HepG2 (cell line): ENCODE results near the gene ZNF440. TPM values are rescaled to one million over a fixed set of nuclear protein-coding genes. Genes with fewer than 3 reads are reported as not detected.

Experiments used
- ZNF317 ChIP-seq: sonication (generic); formaldehyde crosslinking; IDR thresholded peaks from 2 replicates; pipeline ENCODE4 v1.5.0; 2020; ENCODE audit warnings: mild to moderate bottlenecking, missing genetic modification reagents
- polyA plus RNA-seq, 8 experiments: library from polyadenylated mRNA; depleted of rRNA in 3 of 8; stranded (reverse) in 7 of 8; unstranded in 1 of 8; fragments of >200 nt; fragmentation: Illumina TruSeq in 4 of 8; extraction: Trizol in 4 of 8; gene quantifications; 2 replicates each; pipeline versions ENCODE4 v1.2.1 to v1.2.3, GENCODE V29; 2011 to 2016; ENCODE audit warnings: low read depth in 4 of 8, missing spikeins in 1 of 8, mixed read lengths in 1 of 8; ENCODE audit not compliant: insufficient read depth in 1 of 8
- total RNA-seq, 5 experiments: library from RNA; depleted of rRNA; stranded (reverse); fragments of >200 nt; fragmentation: Illumina TruSeq; extraction: Trizol; gene quantifications; 2 replicates each; pipeline ENCODE4 v1.2.3, GENCODE V29; 2016; ENCODE audit warnings: low read depth in 1 of 5

ZNF440 gene
- total and polyA plus RNA-seq, 2 of the 13 experiments (the other 11 are each of a cell fraction or from before 2014, with no cell fraction given), result 2.7 to 12.4 TPM

GRCh38 chr19:11882606-11883005 is 68.5 kb downstream of the ZNF440 start (continued):
- TF ChIP-seq ZNF317 (CRISPR knock-in tag), result no peak

Other genes starting within 250 kb of the ZNF440 start
- gene ACP5, start 236.6 kb upstream of the ZNF440 start, total RNA-seq (2016; rRNA removed; fragmentation: Illumina TruSeq; extraction: Trizol), result 0.94 and 1.3 TPM in 2 replicates
- gene ACP5, start 236.6 kb upstream of the ZNF440 start, polyA plus RNA-seq (2011; rRNA removed), result 5.1 and 6.7 TPM in 2 replicates
- gene ZNF627, start 216.8 kb upstream of the ZNF440 start, total RNA-seq (2016; rRNA removed; fragmentation: Illumina TruSeq; extraction: Trizol), result 12.7 and 14.2 TPM in 2 replicates
- 4.2 and 4.5 TPM in 2 replicates for gene ZNF627, start 216.8 kb upstream of the ZNF440 start, polyA plus RNA-seq (2011; rRNA removed)
- 11.7 and 18.2 TPM in 2 replicates for gene ZNF823, start 75.3 kb upstream of the ZNF440 start, total RNA-seq (2016; rRNA removed; fragmentation: Illumina TruSeq; extraction: Trizol)
- 5.1 and 5.7 TPM in 2 replicates for gene ZNF823, start 75.3 kb upstream of the ZNF440 start, polyA plus RNA-seq (2011; rRNA removed)
- gene ZNF441, start 47.3 kb upstream of the ZNF440 start, total RNA-seq (2016; rRNA removed; fragmentation: Illumina TruSeq; extraction: Trizol), result 10.0 and 18.0 TPM in 2 replicates
- gene ZNF441, start 47.3 kb upstream of the ZNF440 start, polyA plus RNA-seq (2011; rRNA removed), result 2.8 and 3.5 TPM in 2 replicates
- gene ZNF491, start 15.8 kb upstream of the ZNF440 start, total RNA-seq (2016; rRNA removed; fragmentation: Illumina TruSeq; extraction: Trizol), result 1.7 and 2.2 TPM in 2 replicates
- 0.46 and 0.57 TPM in 2 replicates for gene ZNF491, start 15.8 kb upstream of the ZNF440 start, polyA plus RNA-seq (2011; rRNA removed)
- 3.9 and 4.9 TPM in 2 replicates for gene ZNF439, start 34.5 kb downstream of the ZNF440 start, total RNA-seq (2016; rRNA removed; fragmentation: Illumina TruSeq; extraction: Trizol)
- gene ZNF439, start 34.5 kb downstream of the ZNF440 start, polyA plus RNA-seq (2011; rRNA removed), result 2.9 TPM in 2 replicates
- gene ZNF69, start 73.5 kb downstream of the ZNF440 start, total RNA-seq (2016; rRNA removed; fragmentation: Illumina TruSeq; extraction: Trizol), result 21.0 and 35.5 TPM in 2 replicates
- gene ZNF69, start 73.5 kb downstream of the ZNF440 start, polyA plus RNA-seq (2011; rRNA removed), result 8.5 and 9.6 TPM in 2 replicates
- 12.8 and 16.5 TPM in 2 replicates for gene ZNF700, start 110.8 kb downstream of the ZNF440 start, total RNA-seq (2016; rRNA removed; fragmentation: Illumina TruSeq; extraction: Trizol)
- gene ZNF700, start 110.8 kb downstream of the ZNF440 start, polyA plus RNA-seq (2011; rRNA removed), result 4.5 and 6.0 TPM in 2 replicates
- gene ZNF763, start 150.8 kb downstream of the ZNF440 start, total RNA-seq (2016; rRNA removed; fragmentation: Illumina TruSeq; extraction: Trizol), result 0.42 and 0.49 TPM in 2 replicates
- gene ZNF763, start 150.8 kb downstream of the ZNF440 start, polyA plus RNA-seq (2011; rRNA removed), result 0.08 and 0.16 TPM in 2 replicates
- gene ZNF433, start 221.4 kb downstream of the ZNF440 start, total RNA-seq (2016; rRNA removed; fragmentation: Illumina TruSeq; extraction: Trizol), result 4.9 and 5.8 TPM in 2 replicates
- 1.4 and 1.8 TPM in 2 replicates for gene ZNF433, start 221.4 kb downstream of the ZNF440 start, polyA plus RNA-seq (2011; rRNA removed)
- 5.2 and 6.4 TPM in 2 replicates for gene ZNF878, start 238.7 kb downstream of the ZNF440 start, total RNA-seq (2016; rRNA removed; fragmentation: Illumina TruSeq; extraction: Trizol)
- gene ZNF878, start 238.7 kb downstream of the ZNF440 start, polyA plus RNA-seq (2011; rRNA removed), result 0.46 and 0.52 TPM in 2 replicates